ENCODE data around the gene MICALL1. TPM values are rescaled to one million over a fixed set of nuclear protein-coding genes. Genes with fewer than 3 reads are reported as not detected.
A peak's percentile ranks its signal among the peaks of the same experiment; 100 is the strongest.

Gene MICALL1
- total and polyA plus RNA-seq, 2 of the 13 experiments (the other 11 are each of a cell fraction or from before 2014, with no cell fraction given), result 7.6 to 10.6 TPM

DNA sequence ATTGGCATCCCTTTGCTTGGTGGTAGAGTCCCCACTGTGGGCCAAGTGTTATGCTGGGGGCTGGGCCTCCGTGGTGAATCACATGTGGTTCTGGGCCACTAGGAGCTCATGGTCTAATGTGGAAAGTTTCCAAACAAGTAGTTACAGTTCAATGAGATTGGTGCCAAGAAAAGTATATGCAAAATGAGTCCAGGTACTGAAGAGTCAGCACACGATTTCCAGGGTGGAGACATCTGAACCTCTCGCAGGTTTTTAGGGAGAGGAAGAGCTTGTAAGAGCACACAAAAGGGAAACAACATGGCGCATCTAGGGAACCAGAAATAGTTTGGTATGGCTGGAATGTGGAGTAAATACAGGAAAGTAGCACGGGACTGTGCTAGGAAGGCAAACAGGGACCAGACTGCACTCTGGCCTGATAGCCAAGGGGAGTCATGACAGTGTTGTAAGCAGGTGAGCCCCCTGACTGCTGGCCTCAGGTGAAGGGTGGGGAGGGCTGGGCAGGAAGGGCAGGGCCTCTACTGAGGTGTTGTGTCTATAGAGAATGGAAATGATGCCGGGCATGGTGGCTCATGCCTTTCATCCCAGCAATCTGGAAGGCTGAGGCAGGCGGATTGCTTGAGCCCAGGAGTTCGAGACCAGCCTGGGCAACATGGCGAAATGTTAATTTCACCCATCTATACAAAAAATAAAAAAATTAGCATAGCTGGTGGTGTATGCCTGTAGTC is 60.0 kb downstream of the MICALL1 start (continued):
- no peak for TF ChIP-seq YEATS4 (CRISPR knock-in tag; IDR thresholded peaks at IDR 0.05; ENCODE audit: borderline replicate concordance)
- TF ChIP-seq IKZF4 (CRISPR knock-in tag; IDR thresholded peaks at IDR 0.05; ENCODE audit: borderline replicate concordance, low read depth, not compliant biosample characterization), result no peak
- TF ChIP-seq, protein P1, sequence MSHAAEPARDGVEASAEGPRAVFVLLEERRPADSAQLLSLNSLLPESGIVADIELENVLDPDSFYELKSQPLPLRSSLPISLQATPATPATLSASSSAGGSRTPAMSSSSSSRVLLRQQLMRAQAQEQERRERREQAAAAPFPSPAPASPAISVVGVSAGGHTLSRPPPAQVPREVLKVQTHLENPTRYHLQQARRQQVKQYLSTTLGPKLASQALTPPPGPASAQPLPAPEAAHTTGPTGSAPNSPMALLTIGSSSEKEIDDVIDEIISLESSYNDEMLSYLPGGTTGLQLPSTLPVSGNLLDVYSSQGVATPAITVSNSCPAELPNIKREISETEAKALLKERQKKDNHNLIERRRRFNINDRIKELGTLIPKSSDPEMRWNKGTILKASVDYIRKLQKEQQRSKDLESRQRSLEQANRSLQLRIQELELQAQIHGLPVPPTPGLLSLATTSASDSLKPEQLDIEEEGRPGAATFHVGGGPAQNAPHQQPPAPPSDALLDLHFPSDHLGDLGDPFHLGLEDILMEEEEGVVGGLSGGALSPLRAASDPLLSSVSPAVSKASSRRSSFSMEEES (CRISPR knock-in tag; IDR thresholded peaks at IDR 0.05), result peak; percentile 70; the same call in 1 of the 2 replicates
- TF ChIP-seq YY1 (IDR thresholded peaks at IDR 0.05; ENCODE audit: insufficient read depth, insufficient replicate concordance, low read depth, low read length), result peak; percentile 34
- peak; percentile 42; the same call in 1 of the 2 replicates for TF ChIP-seq MED1 (CRISPR knock-in tag; IDR thresholded peaks at IDR 0.05)
- peak; percentile 40 for TF ChIP-seq HOXA3 (CRISPR knock-in tag; IDR thresholded peaks at IDR 0.05)
- TF ChIP-seq, protein P2, sequence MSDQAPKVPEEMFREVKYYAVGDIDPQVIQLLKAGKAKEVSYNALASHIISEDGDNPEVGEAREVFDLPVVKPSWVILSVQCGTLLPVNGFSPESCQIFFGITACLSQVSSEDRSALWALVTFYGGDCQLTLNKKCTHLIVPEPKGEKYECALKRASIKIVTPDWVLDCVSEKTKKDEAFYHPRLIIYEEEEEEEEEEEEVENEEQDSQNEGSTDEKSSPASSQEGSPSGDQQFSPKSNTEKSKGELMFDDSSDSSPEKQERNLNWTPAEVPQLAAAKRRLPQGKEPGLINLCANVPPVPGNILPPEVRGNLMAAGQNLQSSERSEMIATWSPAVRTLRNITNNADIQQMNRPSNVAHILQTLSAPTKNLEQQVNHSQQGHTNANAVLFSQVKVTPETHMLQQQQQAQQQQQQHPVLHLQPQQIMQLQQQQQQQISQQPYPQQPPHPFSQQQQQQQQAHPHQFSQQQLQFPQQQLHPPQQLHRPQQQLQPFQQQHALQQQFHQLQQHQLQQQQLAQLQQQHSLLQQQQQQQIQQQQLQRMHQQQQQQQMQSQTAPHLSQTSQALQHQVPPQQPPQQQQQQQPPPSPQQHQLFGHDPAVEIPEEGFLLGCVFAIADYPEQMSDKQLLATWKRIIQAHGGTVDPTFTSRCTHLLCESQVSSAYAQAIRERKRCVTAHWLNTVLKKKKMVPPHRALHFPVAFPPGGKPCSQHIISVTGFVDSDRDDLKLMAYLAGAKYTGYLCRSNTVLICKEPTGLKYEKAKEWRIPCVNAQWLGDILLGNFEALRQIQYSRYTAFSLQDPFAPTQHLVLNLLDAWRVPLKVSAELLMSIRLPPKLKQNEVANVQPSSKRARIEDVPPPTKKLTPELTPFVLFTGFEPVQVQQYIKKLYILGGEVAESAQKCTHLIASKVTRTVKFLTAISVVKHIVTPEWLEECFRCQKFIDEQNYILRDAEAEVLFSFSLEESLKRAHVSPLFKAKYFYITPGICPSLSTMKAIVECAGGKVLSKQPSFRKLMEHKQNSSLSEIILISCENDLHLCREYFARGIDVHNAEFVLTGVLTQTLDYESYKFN (CRISPR knock-in tag; conservative IDR thresholded peaks at IDR 0.05), result peak; percentile 47; the same call in 1 of the 2 replicates
- TF ChIP-seq, protein P3, sequence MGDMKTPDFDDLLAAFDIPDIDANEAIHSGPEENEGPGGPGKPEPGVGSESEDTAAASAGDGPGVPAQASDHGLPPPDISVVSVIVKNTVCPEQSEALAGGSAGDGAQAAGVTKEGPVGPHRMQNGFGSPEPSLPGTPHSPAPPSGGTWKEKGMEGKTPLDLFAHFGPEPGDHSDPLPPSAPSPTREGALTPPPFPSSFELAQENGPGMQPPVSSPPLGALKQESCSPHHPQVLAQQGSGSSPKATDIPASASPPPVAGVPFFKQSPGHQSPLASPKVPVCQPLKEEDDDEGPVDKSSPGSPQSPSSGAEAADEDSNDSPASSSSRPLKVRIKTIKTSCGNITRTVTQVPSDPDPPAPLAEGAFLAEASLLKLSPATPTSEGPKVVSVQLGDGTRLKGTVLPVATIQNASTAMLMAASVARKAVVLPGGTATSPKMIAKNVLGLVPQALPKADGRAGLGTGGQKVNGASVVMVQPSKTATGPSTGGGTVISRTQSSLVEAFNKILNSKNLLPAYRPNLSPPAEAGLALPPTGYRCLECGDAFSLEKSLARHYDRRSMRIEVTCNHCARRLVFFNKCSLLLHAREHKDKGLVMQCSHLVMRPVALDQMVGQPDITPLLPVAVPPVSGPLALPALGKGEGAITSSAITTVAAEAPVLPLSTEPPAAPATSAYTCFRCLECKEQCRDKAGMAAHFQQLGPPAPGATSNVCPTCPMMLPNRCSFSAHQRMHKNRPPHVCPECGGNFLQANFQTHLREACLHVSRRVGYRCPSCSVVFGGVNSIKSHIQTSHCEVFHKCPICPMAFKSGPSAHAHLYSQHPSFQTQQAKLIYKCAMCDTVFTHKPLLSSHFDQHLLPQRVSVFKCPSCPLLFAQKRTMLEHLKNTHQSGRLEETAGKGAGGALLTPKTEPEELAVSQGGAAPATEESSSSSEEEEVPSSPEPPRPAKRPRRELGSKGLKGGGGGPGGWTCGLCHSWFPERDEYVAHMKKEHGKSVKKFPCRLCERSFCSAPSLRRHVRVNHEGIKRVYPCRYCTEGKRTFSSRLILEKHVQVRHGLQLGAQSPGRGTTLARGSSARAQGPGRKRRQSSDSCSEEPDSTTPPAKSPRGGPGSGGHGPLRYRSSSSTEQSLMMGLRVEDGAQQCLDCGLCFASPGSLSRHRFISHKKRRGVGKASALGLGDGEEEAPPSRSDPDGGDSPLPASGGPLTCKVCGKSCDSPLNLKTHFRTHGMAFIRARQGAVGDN (CRISPR knock-in tag; IDR thresholded peaks at IDR 0.05), result peak; percentile 59
- TF ChIP-seq, protein P4, sequence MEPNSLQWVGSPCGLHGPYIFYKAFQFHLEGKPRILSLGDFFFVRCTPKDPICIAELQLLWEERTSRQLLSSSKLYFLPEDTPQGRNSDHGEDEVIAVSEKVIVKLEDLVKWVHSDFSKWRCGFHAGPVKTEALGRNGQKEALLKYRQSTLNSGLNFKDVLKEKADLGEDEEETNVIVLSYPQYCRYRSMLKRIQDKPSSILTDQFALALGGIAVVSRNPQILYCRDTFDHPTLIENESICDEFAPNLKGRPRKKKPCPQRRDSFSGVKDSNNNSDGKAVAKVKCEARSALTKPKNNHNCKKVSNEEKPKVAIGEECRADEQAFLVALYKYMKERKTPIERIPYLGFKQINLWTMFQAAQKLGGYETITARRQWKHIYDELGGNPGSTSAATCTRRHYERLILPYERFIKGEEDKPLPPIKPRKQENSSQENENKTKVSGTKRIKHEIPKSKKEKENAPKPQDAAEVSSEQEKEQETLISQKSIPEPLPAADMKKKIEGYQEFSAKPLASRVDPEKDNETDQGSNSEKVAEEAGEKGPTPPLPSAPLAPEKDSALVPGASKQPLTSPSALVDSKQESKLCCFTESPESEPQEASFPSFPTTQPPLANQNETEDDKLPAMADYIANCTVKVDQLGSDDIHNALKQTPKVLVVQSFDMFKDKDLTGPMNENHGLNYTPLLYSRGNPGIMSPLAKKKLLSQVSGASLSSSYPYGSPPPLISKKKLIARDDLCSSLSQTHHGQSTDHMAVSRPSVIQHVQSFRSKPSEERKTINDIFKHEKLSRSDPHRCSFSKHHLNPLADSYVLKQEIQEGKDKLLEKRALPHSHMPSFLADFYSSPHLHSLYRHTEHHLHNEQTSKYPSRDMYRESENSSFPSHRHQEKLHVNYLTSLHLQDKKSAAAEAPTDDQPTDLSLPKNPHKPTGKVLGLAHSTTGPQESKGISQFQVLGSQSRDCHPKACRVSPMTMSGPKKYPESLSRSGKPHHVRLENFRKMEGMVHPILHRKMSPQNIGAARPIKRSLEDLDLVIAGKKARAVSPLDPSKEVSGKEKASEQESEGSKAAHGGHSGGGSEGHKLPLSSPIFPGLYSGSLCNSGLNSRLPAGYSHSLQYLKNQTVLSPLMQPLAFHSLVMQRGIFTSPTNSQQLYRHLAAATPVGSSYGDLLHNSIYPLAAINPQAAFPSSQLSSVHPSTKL (CRISPR knock-in tag; IDR thresholded peaks at IDR 0.05), result peak; percentile 45; the same call in 1 of the 2 replicates
